HepG2 (cell line): ENCODE results near the gene CCDC124. TPM values are rescaled to one million over a fixed set of nuclear protein-coding genes. Genes with fewer than 3 reads are reported as not detected.

Experiments used
- BRD4 ChIP-seq: sonication (generic); formaldehyde crosslinking; IDR thresholded peaks from 2 replicates; pipeline ENCODE4 v1.4.0; 2020; ENCODE audit warnings: missing genetic modification reagents
- KDM2A ChIP-seq: sonication (generic); formaldehyde crosslinking; IDR thresholded peaks from 2 replicates; pipeline ENCODE4 v1.4.0; 2020; ENCODE audit warnings: low read depth, missing genetic modification reagents, borderline replicate concordance
- MLLT10 ChIP-seq: sonication (generic); formaldehyde crosslinking; IDR thresholded peaks from 2 replicates; pipeline ENCODE4 v1.4.0; 2020; ENCODE audit warnings: missing genetic modification reagents
- MXD4 ChIP-seq: IDR thresholded peaks from 2 replicates; pipeline ENCODE4 v1.6.1; 2016; ENCODE audit warnings: mild to moderate bottlenecking, missing biosample characterization, missing genetic modification reagents
- MXI1 ChIP-seq: IDR thresholded peaks from 3 replicates; pipeline ENCODE4 v1.6.1; 2012; ENCODE audit warnings: low read depth, low read length, inconsistent platforms, borderline replicate concordance
- MYPOP ChIP-seq: sonication (generic); formaldehyde crosslinking; IDR thresholded peaks from 2 replicates; pipeline ENCODE4 v1.8.1; 2023; ENCODE audit warnings: mild to moderate bottlenecking, moderate library complexity, missing genetic modification reagents
- SIN3B ChIP-seq: fragments of 150-350 bp; IDR thresholded peaks from 2 replicates; pipeline ENCODE4 v1.6.1; 2014; ENCODE audit warnings: low read length
- YEATS4 ChIP-seq: sonication (generic); formaldehyde crosslinking; IDR thresholded peaks from 2 replicates; pipeline ENCODE4 v1.4.0; 2020; ENCODE audit warnings: missing genetic modification reagents, borderline replicate concordance
- polyA plus RNA-seq, 8 experiments: library from polyadenylated mRNA; depleted of rRNA in 3 of 8; stranded (reverse) in 7 of 8; unstranded in 1 of 8; fragments of >200 nt; fragmentation: Illumina TruSeq in 4 of 8; extraction: Trizol in 4 of 8; gene quantifications; 2 replicates each; pipeline versions ENCODE4 v1.2.1 to v1.2.3, GENCODE V29; 2011 to 2016; ENCODE audit warnings: low read depth in 4 of 8, missing spikeins in 1 of 8, mixed read lengths in 1 of 8; ENCODE audit not compliant: insufficient read depth in 1 of 8
- total RNA-seq, 5 experiments: library from RNA; depleted of rRNA; stranded (reverse); fragments of >200 nt; fragmentation: Illumina TruSeq; extraction: Trizol; gene quantifications; 2 replicates each; pipeline ENCODE4 v1.2.3, GENCODE V29; 2016; ENCODE audit warnings: low read depth in 1 of 5
- TF ChIP-seq, protein P1 (sequence below): sonication (generic); formaldehyde crosslinking; IDR thresholded peaks from 2 replicates; pipeline ENCODE4 v1.5.1; 2020; ENCODE audit warnings: missing genetic modification reagents, mild to moderate bottlenecking, borderline replicate concordance
- TF ChIP-seq, protein P2 (sequence below): sonication (generic); formaldehyde crosslinking; IDR thresholded peaks from 2 replicates; pipeline ENCODE4 v1.4.0; 2020; ENCODE audit warnings: missing genetic modification reagents
- TF ChIP-seq, protein P3 (sequence below): sonication (generic); formaldehyde crosslinking; IDR thresholded peaks from 2 replicates; pipeline ENCODE4 v1.5.1; 2020; ENCODE audit warnings: missing genetic modification reagents, mild to moderate bottlenecking, borderline replicate concordance
- TF ChIP-seq, protein P4 (sequence below): sonication (generic); formaldehyde crosslinking; conservative IDR thresholded peaks from 2 replicates; pipeline ENCODE4 v1.4.0; 2020; ENCODE audit warnings: mild to moderate bottlenecking, missing genetic modification reagents, moderate library complexity
- TF ChIP-seq, protein P5 (sequence below): sonication (generic); formaldehyde crosslinking; IDR thresholded peaks from 2 replicates; pipeline ENCODE4 v1.5.0; 2020; ENCODE audit warnings: mild to moderate bottlenecking, missing genetic modification reagents, borderline replicate concordance

Gene CCDC124
- total and polyA plus RNA-seq, 2 of the 13 experiments (the other 11 are each of a cell fraction or from before 2014, with no cell fraction given): 14.9 to 20.3 TPM

- TF ChIP-seq, protein P1, sequence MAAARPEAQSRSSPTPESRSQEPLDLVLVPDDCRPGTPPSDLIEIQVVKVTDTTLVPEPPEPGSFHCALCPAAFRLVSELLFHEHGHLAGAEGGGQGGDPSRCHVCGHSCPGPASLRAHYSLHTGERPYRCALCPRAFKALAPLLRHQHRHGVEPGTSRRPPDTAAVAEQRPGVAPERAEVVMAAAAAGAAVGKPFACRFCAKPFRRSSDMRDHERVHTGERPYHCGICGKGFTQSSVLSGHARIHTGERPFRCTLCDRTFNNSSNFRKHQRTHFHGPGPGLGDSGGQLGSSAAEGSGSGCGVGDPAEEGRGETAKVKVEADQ: no peak
- TF ChIP-seq KDM2A (CRISPR knock-in tag): 0 out of 2 replicates have a peak, but pooled peaks have one; percentile 13
- no peak for TF ChIP-seq SIN3B
- TF ChIP-seq, protein P2, sequence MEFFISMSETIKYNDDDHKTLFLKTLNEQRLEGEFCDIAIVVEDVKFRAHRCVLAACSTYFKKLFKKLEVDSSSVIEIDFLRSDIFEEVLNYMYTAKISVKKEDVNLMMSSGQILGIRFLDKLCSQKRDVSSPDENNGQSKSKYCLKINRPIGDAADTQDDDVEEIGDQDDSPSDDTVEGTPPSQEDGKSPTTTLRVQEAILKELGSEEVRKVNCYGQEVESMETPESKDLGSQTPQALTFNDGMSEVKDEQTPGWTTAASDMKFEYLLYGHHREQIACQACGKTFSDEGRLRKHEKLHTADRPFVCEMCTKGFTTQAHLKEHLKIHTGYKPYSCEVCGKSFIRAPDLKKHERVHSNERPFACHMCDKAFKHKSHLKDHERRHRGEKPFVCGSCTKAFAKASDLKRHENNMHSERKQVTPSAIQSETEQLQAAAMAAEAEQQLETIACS (CRISPR knock-in tag): peak; percentile 24; the same call in 1 of the 2 replicates
- TF ChIP-seq, protein P3, sequence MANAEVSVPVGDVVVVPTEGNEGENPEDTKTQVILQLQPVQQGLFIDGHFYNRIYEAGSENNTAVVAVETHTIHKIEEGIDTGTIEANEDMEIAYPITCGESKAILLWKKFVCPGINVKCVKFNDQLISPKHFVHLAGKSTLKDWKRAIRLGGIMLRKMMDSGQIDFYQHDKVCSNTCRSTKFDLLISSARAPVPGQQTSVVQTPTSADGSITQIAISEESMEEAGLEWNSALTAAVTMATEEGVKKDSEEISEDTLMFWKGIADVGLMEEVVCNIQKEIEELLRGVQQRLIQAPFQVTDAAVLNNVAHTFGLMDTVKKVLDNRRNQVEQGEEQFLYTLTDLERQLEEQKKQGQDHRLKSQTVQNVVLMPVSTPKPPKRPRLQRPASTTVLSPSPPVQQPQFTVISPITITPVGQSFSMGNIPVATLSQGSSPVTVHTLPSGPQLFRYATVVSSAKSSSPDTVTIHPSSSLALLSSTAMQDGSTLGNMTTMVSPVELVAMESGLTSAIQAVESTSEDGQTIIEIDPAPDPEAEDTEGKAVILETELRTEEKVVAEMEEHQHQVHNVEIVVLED: peak; percentile 24; the same call in 1 of the 2 replicates
- TF ChIP-seq, protein P4, sequence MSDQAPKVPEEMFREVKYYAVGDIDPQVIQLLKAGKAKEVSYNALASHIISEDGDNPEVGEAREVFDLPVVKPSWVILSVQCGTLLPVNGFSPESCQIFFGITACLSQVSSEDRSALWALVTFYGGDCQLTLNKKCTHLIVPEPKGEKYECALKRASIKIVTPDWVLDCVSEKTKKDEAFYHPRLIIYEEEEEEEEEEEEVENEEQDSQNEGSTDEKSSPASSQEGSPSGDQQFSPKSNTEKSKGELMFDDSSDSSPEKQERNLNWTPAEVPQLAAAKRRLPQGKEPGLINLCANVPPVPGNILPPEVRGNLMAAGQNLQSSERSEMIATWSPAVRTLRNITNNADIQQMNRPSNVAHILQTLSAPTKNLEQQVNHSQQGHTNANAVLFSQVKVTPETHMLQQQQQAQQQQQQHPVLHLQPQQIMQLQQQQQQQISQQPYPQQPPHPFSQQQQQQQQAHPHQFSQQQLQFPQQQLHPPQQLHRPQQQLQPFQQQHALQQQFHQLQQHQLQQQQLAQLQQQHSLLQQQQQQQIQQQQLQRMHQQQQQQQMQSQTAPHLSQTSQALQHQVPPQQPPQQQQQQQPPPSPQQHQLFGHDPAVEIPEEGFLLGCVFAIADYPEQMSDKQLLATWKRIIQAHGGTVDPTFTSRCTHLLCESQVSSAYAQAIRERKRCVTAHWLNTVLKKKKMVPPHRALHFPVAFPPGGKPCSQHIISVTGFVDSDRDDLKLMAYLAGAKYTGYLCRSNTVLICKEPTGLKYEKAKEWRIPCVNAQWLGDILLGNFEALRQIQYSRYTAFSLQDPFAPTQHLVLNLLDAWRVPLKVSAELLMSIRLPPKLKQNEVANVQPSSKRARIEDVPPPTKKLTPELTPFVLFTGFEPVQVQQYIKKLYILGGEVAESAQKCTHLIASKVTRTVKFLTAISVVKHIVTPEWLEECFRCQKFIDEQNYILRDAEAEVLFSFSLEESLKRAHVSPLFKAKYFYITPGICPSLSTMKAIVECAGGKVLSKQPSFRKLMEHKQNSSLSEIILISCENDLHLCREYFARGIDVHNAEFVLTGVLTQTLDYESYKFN (CRISPR knock-in tag): no peak
- 0 out of 2 replicates have a peak, but pooled peaks have one; percentile 26 for TF ChIP-seq MXD4 (CRISPR knock-in tag)
- no peak for TF ChIP-seq YEATS4 (CRISPR knock-in tag)
- peak; percentile 94; the same call in 2 of the 3 replicates for TF ChIP-seq MXI1
- TF ChIP-seq BRD4 (CRISPR knock-in tag): no peak
- no peak for TF ChIP-seq MLLT10 (CRISPR knock-in tag)
- no peak for TF ChIP-seq MYPOP (CRISPR knock-in tag)
- TF ChIP-seq, protein P5, sequence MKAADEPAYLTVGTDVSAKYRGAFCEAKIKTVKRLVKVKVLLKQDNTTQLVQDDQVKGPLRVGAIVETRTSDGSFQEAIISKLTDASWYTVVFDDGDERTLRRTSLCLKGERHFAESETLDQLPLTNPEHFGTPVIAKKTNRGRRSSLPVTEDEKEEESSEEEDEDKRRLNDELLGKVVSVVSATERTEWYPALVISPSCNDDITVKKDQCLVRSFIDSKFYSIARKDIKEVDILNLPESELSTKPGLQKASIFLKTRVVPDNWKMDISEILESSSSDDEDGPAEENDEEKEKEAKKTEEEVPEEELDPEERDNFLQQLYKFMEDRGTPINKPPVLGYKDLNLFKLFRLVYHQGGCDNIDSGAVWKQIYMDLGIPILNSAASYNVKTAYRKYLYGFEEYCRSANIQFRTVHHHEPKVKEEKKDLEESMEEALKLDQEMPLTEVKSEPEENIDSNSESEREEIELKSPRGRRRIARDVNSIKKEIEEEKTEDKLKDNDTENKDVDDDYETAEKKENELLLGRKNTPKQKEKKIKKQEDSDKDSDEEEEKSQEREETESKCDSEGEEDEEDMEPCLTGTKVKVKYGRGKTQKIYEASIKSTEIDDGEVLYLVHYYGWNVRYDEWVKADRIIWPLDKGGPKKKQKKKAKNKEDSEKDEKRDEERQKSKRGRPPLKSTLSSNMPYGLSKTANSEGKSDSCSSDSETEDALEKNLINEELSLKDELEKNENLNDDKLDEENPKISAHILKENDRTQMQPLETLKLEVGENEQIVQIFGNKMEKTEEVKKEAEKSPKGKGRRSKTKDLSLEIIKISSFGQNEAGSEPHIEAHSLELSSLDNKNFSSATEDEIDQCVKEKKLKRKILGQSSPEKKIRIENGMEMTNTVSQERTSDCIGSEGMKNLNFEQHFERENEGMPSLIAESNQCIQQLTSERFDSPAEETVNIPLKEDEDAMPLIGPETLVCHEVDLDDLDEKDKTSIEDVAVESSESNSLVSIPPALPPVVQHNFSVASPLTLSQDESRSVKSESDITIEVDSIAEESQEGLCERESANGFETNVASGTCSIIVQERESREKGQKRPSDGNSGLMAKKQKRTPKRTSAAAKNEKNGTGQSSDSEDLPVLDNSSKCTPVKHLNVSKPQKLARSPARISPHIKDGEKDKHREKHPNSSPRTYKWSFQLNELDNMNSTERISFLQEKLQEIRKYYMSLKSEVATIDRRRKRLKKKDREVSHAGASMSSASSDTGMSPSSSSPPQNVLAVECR (CRISPR knock-in tag): peak; percentile 71; the same call in 1 of the 2 replicates
Observed at GRCh38 chr19:17947815-17948513, 15.1 kb downstream of the CCDC124 start (continued).
